BE2C (cell line): Measurements from ENCODE around the gene MAP7D1.

Experiments used
- DNase-seq: peaks from one replicate; pipeline ENCODE4 v3.0.0-alpha.2; 2020
- H3K27me3 ChIP-seq: fragments of 250-450 bp; sonication (Bioruptor Pico); 2 replicates; pipeline ENCODE4 v1.5.1; 2020; ENCODE audit warnings: mild to moderate bottlenecking
- H3K36me3 ChIP-seq: fragments of 250-450 bp; sonication (Bioruptor Pico); 2 replicates; pipeline ENCODE4 v1.5.1; 2020; ENCODE audit warnings: mild to moderate bottlenecking
- H3K4me1 ChIP-seq: fragments of 250-450 bp; sonication (Bioruptor Pico); 2 replicates; pipeline ENCODE4 v1.5.1; 2020
- H3K4me3 ChIP-seq: 2 replicates; pipeline ENCODE4 v1.5.1; 2011; ENCODE audit warnings: low read depth, low read length
- H3K9me3 ChIP-seq: fragments of 250-450 bp; sonication (Bioruptor Pico); 2 replicates; pipeline ENCODE4 v1.5.1; 2020
- TF ChIP-seq, protein P1 (sequence below): IDR thresholded peaks from 2 replicates; pipeline ENCODE4 v1.5.1; 2012; ENCODE audit warnings: mild to moderate bottlenecking, low read depth, low read length

Gene MAP7D1

DNA sequence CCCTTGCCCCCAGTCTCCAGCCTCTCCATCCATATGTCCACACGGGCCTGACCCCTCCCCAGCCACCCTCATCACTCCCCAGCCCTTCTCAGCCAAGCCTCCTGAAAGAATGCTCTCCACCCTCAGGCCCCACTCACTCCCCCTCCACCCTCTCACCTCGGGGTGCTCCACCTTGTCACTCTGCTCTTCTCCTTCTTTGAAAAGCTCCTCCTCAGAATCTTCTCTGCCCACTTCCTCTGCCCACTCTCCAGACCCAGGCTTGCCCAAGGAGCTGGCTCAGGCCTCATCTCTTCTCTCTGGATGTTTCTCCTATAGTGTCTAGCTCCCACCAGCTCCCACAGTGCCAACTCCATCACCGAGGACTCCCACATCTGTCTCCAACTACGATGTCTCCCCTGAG, 44.8 kb upstream of the MAP7D1 start:
- TF ChIP-seq, protein P1, sequence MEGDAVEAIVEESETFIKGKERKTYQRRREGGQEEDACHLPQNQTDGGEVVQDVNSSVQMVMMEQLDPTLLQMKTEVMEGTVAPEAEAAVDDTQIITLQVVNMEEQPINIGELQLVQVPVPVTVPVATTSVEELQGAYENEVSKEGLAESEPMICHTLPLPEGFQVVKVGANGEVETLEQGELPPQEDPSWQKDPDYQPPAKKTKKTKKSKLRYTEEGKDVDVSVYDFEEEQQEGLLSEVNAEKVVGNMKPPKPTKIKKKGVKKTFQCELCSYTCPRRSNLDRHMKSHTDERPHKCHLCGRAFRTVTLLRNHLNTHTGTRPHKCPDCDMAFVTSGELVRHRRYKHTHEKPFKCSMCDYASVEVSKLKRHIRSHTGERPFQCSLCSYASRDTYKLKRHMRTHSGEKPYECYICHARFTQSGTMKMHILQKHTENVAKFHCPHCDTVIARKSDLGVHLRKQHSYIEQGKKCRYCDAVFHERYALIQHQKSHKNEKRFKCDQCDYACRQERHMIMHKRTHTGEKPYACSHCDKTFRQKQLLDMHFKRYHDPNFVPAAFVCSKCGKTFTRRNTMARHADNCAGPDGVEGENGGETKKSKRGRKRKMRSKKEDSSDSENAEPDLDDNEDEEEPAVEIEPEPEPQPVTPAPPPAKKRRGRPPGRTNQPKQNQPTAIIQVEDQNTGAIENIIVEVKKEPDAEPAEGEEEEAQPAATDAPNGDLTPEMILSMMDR = no peak

DNA sequence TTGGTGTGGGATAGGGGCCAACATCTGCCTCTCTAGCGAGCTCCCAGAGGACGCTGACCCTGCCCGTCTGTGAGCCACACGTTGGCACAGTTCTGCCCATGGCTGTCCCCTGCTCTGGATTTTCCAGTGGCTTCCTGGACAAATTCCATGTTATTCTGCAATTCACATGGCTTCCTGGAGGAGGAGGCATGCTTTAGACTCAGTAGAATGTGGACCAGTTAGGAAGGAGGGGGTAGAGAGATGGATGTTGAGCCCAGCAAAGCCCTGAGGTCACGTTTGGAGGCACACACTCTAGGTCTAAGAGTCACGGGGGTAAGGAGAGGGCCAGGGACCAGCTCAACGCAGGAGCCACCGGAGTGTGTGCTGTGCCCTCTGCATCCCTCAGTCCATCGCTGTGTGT, 43.1 kb upstream of the MAP7D1 start:
- TF ChIP-seq, protein P1 = no peak
- H3K9me3 ChIP-seq = no peaks in the 10 kb centered on the region
- no peaks in the 10 kb centered on the region for H3K27me3 ChIP-seq
- H3K4me1 ChIP-seq = no peaks in the 10 kb centered on the region
- H3K4me3 ChIP-seq = no peak overlapping the region
- DNase-seq = no peak
- H3K36me3 ChIP-seq = no peaks in the 10 kb centered on the region

More for the DNA sequence above, 44.8 kb upstream of the MAP7D1 start:
- no peak for DNase-seq
- no peaks in the 10 kb centered on the region for H3K4me1 ChIP-seq
- H3K27me3 ChIP-seq = no peaks in the 10 kb centered on the region
- no peaks in the 10 kb centered on the region for H3K36me3 ChIP-seq
- H3K9me3 ChIP-seq = no peaks in the 10 kb centered on the region
- no peak overlapping the region for H3K4me3 ChIP-seq

DNA sequence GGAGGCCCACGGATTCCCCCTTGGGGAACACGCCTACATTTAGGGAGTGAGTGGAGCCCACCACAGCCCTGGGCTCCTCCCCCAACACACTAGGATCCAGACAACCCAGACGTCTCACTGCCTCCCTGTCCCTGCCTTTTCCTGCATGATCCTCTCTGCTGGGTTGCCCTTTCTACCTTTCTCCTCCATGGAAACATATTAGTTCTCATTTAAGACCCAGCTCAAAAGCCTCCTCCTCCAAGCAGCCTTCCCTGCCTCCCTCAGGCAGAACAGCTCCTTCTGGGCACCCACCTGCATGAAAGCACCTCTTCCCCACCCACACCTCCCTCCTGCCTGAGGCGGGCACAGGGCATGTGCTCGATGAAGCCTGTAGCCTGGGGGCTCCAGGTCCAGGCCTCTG, 41.6 kb upstream of the MAP7D1 start:
- H3K27me3 ChIP-seq = no peaks in the 10 kb centered on the region
- no peaks in the 10 kb centered on the region for H3K36me3 ChIP-seq
- H3K4me3 ChIP-seq = no peak overlapping the region
- TF ChIP-seq, protein P1 = no peak
- no peaks in the 10 kb centered on the region for H3K9me3 ChIP-seq
- H3K4me1 ChIP-seq = no peaks in the 10 kb centered on the region
- DNase-seq = no peak

DNA sequence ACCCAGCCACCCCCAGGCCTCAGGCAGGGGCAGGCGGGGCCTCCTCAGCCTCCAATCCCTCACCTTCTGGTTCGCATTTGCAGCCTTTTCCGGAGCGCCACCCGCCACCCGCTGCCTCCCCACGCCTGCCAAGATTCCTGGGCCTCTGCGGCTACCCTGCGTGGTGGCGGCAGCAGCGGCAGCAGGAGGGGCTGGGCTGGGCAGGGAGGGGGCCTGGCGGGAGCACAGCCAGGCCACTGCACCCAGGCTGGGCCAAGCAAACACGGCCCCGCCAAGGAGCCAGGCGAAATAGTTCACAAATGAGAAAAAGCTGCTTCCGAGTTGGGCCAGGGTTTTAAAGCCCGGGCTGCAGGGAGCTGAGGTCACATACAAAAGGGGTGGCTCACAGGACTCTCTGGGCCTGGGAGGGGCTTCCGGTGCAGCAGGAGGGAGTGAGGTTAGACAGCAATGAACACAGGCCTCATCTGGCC, 40.7 kb upstream of the MAP7D1 start:
- Histone ChIP-seq H3K4me1 (no peaks in the 10 kb centered on the region), H3K4me3 (no peak overlapping the region), H3K36me3 (no peaks in the 10 kb centered on the region), H3K27me3 (no peaks in the 10 kb centered on the region), H3K9me3 (no peaks in the 10 kb centered on the region)
- TF ChIP-seq, protein P1 = no peak
- DNase-seq = no peak

DNA sequence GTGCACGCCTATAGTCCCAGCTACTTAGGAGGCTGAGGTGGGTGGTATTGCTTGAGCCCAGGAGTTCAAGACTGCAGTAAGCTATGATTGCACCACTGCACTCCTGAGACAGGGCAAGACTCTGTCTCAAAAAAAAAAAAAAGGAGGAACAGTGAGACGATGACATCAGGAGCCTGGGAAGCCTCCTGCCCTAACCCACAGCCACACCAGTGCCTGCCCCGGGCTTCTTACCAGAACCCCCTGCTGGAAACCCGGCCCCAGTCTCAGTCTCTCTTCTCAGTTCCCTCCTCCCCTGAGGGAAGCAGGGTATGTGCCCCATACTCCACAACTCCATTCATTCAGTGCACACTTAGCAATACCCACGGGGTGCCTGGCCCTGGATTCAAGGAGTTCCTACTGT, 40.0 kb upstream of the MAP7D1 start:
- no peaks in the 10 kb centered on the region for H3K4me1 ChIP-seq
- no peaks in the 10 kb centered on the region for H3K27me3 ChIP-seq
- no peaks in the 10 kb centered on the region for H3K9me3 ChIP-seq
- H3K4me3 ChIP-seq = no peak overlapping the region
- TF ChIP-seq, protein P1 = no peak
- no peak for DNase-seq
- no peaks in the 10 kb centered on the region for H3K36me3 ChIP-seq

DNA sequence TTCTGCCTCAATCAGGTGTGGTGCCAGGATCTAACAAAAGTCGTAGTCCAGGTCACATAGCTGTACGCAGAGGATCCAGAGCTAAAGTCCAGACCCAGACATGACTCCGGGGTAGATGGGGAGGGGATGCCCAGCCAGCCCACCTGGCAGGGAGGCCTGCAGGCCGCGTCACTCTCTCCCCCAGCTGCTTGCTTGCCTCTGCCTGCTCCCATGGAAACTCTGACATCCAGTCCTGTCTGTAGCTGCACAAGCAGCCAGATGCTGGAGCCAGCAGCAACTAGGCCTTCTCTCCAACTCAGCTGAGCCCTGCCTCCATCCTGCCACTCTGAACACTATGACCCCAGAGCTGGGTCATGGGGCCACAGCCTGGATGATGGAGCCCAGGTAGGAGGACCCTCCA, 39.1 kb upstream of the MAP7D1 start:
- no peaks in the 10 kb centered on the region for H3K9me3 ChIP-seq
- no peak overlapping the region for H3K4me3 ChIP-seq
- no peaks in the 10 kb centered on the region for H3K4me1 ChIP-seq
- no peaks in the 10 kb centered on the region for H3K27me3 ChIP-seq
- DNase-seq = no peak
- TF ChIP-seq, protein P1 = no peak
- H3K36me3 ChIP-seq = no peaks in the 10 kb centered on the region
